Measurements from ENCODE around the gene TPSAB1. TPM values are rescaled to one million over a fixed set of nuclear protein-coding genes. Genes with fewer than 3 reads are reported as not detected.

The TPSAB1 gene
- total RNA-seq, 1 donor from 2014 or later = not detected

DNA sequence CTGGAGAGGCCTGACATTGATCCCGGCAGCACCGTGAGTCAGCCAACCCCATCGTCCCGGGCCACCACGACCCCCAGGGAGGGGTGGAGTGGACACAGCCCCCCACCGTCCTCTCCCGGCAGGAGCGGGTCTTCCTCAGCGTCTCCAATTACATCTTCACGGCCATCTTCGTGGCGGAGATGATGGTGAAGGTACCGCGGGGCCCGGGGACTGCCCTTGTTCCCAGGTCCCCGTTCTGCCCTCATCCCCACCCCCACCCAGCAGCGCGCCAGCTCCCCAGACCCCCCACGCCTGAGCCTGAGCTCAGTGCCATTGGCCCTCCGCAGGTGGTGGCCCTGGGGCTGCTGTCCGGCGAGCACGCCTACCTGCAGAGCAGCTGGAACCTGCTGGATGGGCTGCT lies 30.0 kb upstream of the TPSAB1 start:
- no peak for DNase-seq (ENCODE audit: low read depth)

- DNase-seq (ENCODE audit: low read depth) = no peak
Measured at GRCh38 chr16:1211451-1212268, 28.8 kb upstream of the TPSAB1 start.

DNA sequence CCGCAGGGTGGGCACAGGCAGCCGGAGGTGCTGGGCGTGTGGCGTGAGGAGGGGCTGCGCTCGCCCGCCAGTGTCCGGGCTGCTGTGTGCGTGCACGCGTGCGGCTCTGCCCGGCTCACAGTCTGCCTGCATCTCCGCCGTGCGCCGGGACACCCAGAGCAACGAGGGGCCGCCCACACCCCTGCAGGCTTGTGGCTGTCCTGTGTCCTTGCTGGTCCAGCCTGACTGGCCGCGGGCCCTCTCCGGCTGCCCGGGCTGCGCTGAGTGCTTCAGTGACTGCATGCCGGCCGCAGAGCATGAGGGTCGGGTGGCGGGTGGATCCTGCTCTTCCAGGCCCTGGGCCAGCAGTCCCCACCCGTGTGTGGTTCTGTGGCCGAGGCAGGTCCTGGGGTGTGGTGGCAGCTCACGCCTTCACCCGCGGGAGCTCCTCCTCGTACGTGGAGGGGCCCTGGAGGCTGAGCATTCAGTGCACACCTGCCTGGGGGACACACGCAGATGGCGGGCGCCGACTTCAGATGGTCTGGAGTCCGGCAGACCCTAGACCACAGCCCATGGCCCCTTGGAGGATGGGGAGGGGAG lies 27.8 kb upstream of the TPSAB1 start:
- DNase-seq (ENCODE audit: low read depth) = no peak

DNA sequence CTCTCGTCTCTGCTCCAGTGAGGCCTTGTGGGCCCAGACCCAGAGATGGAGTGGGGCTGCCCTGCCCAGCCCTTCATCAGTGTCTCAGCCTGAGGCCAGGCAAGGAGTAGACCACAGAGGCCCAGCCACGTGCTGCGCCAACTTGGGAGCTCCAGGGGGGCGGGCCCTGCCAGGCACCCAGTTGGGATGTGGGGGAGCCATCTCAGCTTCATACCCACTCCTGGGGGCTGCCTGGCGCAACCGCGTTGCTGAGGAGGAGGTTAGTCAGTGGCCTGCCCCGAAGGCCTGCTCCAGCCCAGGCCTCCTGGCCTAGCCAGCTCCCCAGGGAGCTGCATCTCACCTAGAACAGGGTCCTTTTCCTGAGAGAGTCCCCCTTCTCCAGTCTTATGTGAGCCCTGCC lies 27.3 kb upstream of the TPSAB1 start:
- DNase-seq (ENCODE audit: low read depth) = no peak

- DNase-seq (ENCODE audit: low read depth) = no peak
Measured at GRCh38 chr16:1213796-1214372, 26.6 kb upstream of the TPSAB1 start.

DNA sequence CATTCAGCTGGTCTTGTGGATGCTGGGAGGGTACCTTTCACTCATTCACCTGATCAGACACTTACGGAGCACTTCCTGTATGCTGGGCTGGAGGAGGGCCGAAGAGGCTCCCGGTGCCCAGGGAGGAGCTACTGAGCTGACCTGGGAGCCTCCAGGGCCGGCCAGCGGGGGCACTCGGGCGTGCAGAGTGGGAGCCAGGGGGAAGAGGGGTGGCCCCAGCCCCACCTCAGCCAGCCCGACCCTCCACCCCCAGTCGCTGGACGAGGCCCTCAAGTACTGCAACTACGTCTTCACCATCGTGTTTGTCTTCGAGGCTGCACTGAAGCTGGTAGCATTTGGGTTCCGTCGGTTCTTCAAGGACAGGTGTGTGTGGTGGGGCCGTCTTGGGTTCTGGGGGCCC lies 25.8 kb upstream of the TPSAB1 start:
- no peak for DNase-seq (ENCODE audit: low read depth)

GRCh38 chr16:1215574-1216295 lies 24.8 kb upstream of the TPSAB1 start:
- DNase-seq (ENCODE audit: low read depth) = no peak

DNA sequence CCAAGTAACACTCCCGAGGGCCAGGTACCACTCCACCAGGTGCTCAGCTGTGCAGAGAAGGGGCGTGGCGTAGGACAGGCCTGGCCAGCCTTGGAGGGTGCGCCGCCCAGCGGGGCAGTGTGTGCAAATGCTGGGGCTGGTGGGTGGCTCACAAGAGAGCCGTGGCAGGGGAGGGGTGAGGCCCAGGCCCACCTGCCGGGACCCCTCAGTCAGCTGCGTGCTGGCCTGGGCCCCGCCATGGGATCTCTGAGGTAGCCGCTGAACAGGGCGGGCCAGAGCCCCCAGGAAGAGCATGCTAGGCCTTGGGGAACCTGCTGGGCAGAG lies 24.2 kb upstream of the TPSAB1 start:
- DNase-seq (ENCODE audit: low read depth) = no peak

DNA sequence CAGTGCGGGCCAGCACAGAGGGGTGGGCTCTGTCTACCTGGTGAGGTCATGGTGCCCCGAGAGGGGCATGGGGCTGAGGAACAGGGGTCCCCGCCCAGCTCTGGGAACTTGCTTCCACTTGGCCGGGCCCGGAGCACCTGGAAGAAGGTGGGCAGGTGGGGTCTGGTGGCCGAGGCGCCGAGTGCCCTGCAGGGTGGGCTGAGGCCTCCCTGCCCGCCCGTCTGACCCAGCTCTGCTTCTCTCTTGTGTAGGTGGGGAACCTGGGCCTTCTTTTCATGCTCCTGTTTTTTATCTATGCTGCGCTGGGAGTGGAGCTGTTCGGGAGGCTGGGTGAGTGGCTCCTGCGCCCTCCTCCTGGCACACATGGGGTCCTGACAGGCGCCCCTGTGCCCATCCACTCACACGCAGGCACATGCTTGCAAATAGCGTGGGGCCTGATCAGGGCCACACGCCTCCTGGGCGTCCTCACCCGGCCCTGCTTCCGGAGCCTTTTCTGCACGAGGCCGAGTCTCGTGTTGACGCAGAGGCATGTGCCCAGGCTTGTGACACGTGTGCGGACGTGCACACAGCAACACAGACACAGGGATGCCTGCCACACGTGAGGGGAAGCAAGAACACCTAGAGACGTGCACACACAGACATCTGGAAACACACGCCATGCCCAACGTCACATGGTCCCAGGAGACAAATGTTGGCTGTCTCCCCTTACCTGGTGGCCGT lies 23.7 kb upstream of the TPSAB1 start:
- no peak for DNase-seq (ENCODE audit: low read depth)

DNA sequence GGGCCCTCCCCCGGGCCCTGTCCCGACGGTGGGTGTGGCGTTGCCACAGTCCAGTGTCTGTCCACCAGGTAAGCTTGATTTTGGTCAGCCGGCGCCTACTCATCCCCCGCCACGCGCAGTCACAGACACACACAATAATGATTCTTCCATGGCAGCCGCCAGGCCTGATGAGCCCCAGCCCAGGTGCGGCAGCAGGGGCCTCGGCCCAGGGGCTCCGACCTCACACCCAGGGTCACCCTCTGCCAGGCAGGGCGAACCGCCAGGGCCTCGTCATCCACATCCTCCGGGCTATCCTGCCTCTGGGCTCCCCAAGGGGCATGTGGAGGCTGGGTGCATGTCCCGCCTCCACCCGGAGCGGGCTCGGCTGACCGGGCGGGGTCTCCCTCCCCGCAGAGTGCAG lies 23.0 kb upstream of the TPSAB1 start:
- no peak for DNase-seq (ENCODE audit: low read depth)

DNA sequence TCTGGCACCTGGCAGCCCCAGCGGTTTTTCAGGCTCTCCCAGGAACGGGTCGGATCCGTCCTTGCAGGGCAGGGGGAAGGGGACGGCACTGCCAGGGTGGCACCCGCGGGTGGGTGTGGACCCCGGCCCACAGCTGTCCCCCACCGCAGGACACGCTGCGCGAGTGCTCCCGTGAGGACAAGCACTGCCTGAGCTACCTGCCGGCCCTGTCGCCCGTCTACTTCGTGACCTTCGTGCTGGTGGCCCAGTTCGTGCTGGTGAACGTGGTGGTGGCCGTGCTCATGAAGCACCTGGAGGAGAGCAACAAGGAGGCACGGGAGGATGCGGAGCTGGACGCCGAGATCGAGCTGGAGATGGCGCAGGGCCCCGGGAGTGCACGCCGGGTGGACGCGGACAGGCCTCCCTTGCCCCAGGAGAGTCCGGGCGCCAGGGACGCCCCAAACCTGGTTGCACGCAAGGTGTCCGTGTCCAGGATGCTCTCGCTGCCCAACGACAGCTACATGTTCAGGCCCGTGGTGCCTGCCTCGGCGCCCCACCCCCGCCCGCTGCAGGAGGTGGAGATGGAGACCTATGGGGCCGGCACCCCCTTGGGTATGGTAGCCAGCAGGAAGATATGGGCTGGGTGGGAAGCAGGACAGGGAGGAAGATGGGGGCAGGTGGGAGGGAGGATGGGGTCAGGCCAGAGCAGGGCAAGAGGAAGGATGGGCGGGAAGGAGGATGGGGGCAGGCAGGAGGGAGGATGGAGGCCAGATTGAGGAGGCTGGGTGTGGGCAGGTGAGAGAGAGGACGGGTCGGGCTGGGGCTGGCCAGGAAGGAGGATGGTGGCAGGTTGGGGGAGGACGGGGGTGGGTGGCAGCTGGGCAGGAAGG lies 22.2 kb upstream of the TPSAB1 start:
- no peak for DNase-seq (ENCODE audit: low read depth)

DNA sequence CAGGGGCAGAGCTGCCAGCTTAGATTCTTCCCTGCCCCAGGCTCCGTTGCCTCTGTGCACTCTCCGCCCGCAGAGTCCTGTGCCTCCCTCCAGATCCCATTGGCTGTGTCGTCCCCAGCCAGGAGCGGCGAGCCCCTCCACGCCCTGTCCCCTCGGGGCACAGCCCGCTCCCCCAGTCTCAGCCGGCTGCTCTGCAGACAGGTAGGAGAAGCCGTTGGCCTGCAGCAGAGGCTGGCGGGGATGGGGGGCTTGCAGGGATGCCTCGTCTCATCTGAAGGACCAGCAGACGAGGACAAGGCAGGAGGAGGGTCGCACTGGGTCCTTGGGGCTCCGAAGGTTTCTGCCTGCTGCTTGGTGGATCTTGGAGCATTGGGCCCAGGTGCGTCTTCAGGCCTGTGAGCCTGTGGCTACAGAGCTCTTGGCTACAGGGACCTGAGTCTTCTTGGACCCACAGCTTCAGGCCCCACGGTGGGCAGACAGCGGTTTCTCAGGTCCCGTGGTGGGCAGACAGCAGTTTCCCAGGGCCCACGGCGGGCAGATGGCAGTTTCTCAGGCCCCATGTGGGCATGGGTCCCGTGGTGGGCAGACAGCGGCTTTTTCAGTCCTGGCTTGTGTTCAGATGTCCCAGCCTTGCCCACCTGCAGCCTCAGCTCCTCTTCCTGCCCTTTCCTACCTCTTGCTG lies 21.4 kb upstream of the TPSAB1 start:
- DNase-seq (ENCODE audit: low read depth) = no peak

DNA sequence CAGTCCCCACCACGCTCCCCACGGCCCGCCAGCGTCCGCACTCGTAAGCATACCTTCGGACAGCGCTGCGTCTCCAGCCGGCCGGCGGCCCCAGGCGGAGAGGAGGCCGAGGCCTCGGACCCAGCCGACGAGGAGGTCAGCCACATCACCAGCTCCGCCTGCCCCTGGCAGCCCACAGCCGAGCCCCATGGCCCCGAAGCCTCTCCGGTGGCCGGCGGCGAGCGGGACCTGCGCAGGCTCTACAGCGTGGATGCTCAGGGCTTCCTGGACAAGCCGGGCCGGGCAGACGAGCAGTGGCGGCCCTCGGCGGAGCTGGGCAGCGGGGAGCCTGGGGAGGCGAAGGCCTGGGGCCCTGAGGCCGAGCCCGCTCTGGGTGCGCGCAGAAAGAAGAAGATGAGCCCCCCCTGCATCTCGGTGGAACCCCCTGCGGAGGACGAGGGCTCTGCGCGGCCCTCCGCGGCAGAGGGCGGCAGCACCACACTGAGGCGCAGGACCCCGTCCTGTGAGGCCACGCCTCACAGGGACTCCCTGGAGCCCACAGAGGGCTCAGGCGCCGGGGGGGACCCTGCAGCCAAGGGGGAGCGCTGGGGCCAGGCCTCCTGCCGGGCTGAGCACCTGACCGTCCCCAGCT lies 20.3 kb upstream of the TPSAB1 start:
- DNase-seq (ENCODE audit: low read depth) = no peak

DNA sequence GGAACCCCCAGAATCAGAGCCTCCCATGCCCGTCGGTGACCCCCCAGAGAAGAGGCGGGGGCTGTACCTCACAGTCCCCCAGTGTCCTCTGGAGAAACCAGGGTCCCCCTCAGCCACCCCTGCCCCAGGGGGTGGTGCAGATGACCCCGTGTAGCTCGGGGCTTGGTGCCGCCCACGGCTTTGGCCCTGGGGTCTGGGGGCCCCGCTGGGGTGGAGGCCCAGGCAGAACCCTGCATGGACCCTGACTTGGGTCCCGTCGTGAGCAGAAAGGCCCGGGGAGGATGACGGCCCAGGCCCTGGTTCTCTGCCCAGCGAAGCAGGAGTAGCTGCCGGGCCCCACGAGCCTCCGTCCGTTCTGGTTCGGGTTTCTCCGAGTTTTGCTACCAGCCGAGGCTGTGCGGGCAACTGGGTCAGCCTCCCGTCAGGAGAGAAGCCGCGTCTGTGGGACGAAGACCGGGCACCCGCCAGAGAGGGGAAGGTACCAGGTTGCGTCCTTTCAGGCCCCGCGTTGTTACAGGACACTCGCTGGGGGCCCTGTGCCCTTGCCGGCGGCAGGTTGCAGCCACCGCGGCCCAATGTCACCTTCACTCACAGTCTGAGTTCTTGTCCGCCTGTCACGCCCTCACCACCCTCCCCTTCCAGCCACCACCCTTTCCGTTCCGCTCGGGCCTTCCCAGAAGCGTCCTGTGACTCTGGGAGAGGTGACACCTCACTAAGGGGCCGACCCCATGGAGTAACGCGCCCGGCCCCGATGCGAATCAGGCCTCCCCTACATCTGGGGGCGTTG lies 19.5 kb upstream of the TPSAB1 start:
- DNase-seq (ENCODE audit: low read depth) = no peak

GRCh38 chr16:1221628-1222552 lies 18.6 kb upstream of the TPSAB1 start:
- DNase-seq (ENCODE audit: low read depth) = peak; percentile 27

DNA sequence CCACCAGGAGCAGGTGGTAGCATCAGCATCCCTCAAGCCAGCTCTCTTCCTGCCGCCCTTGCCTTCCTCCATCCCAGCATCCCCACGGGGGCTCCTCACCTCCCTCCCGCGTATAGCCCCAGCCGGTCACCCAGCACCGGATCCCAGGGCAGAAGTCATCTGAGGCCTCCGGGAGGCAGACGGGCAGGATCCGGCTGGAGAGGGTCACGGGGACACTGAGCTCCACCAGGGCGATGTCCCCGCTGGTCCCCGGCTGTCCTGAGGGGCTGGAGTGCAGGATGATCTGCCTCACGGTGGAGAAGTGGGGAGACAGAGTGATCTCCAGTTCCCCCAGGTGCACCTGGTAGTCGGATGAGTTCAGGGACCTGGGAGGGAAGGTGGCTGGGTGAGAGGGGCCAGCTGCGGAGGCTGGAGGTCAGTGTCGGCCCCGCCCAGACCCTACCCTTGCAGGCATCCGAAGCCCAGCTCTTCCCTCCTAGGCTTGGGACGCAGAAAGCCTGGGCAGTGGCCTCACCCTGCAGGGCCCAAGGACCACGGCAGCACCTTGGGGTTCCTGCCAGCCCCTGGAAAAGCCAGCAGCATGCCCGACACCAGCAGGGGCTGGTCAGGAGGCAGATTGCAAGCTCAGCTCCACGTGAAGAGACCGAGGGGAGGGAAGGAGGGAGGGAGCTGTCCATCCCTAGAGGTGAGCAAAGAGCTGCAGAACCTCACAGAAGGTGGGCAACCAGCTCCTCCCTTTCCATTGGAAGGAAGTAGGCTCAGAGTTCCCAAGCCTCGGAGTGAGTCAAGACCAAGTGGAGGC lies 17.8 kb upstream of the TPSAB1 start:
- no peak for DNase-seq (ENCODE audit: low read depth)
